Gastrocnemius medialis (tissue), 4 donors: Measurements from ENCODE around the gene PRICKLE1. TPM values are rescaled to one million over a fixed set of nuclear protein-coding genes. Genes with fewer than 3 reads are reported as not detected.

Experiments
- ATAC-seq, 2 donors: fragments of 150-250 bp; one replicate each; pipeline ENCODE4 v1.9.1; 2016
- DNase-seq, 2 donors: peaks; one replicate each; pipeline ENCODE4 v3.0.0-alpha.2; 2019
- H3K27ac ChIP-seq, 4 donors: fragments of 200-600 bp; sonication (generic); 1 replicate in 1 of 4; 2 replicates in 3 of 4; pipeline ENCODE4 v1.5.1; 2016 to 2018; ENCODE audit warnings: mild to moderate bottlenecking in 2 of 4, moderate library complexity in 1 of 4
- H3K27me3 ChIP-seq, 3 donors: fragments of 200-600 bp; sonication (generic) in 2 of 3; 1 replicate in 1 of 3; 2 replicates in 2 of 3; pipeline versions ENCODE4 v1.5.1 to v1.6.0; 2016 to 2019; ENCODE audit warnings: mild to moderate bottlenecking in 1 of 3, moderate library complexity in 1 of 3
- H3K36me3 ChIP-seq, 2 donors: fragments of 200-600 bp; sonication (generic) in 1 of 2; one replicate each; pipeline ENCODE4 v1.5.1; 2017 to 2018
- H3K4me1 ChIP-seq, 2 donors: fragments of 200-600 bp; sonication (generic) in 1 of 2; one replicate each; pipeline ENCODE4 v1.5.1; 2016 to 2017; ENCODE audit warnings: mild to moderate bottlenecking in 2 of 2
- H3K4me3 ChIP-seq, 4 donors: fragments of 200-600 bp; sonication (generic) in 3 of 4; 1 replicate in 1 of 4; 2 replicates in 3 of 4; pipeline ENCODE4 v1.5.1; 2016 to 2019; ENCODE audit warnings: mild to moderate bottlenecking in 2 of 4
- H3K9me3 ChIP-seq, 3 donors: fragments of 200-600 bp; sonication (generic) in 2 of 3; 1 replicate in 1 of 3; 2 replicates in 2 of 3; pipeline ENCODE4 v1.5.1; 2016 to 2019
- CTCF ChIP-seq, 5 experiments: fragments of 450-650 bp in 3 of 5; fragments of 200-600 bp in 2 of 5; sonication (generic) in 2 of 5; IDR thresholded peaks in 4 of 5; conservative IDR thresholded peaks in 1 of 5; 1 replicate in 4 of 5; 2 replicates in 1 of 5; pipeline ENCODE4 v1.5.1; 2016 to 2019; ENCODE audit warnings: antibody characterized with exemption in 5 of 5, mild to moderate bottlenecking in 3 of 5, moderate library complexity in 3 of 5
- POLR2A ChIP-seq, 2 donors: fragments of 450-650 bp; IDR thresholded peaks; one replicate each; pipeline ENCODE4 v1.6.1; 2017; ENCODE audit warnings: antibody characterized with exemption in 2 of 2, mild to moderate bottlenecking in 2 of 2, moderate library complexity in 2 of 2
- in situ Hi-C, 4 donors: fragments of 200-750 bp; cut with MboI; loops; one replicate each; pipeline versions ENCODE4 v1.15.0 to v1.8.0; 2017; ENCODE audit warnings: low sequenced_read_pairs in 4 of 4
- intact Hi-C: fragments of 100-400 bp; cut with DNase I; formaldehyde crosslinking; loops from one replicate; pipeline ENCODE4 v1.15.1; 2023; ENCODE audit warnings: low total_unique reads
- total RNA-seq, 4 donors: library from RNA; depleted of rRNA; stranded (reverse); fragments of >200 nt; gene quantifications; one replicate each; pipeline versions ENCODE4 v1.1.0 to v1.2.3, GENCODE V29; 2016

PRICKLE1 gene
- total RNA-seq, 4 donors from 2014 or later, result 0.87 to 9.2 (median 3.6) TPM

DNA sequence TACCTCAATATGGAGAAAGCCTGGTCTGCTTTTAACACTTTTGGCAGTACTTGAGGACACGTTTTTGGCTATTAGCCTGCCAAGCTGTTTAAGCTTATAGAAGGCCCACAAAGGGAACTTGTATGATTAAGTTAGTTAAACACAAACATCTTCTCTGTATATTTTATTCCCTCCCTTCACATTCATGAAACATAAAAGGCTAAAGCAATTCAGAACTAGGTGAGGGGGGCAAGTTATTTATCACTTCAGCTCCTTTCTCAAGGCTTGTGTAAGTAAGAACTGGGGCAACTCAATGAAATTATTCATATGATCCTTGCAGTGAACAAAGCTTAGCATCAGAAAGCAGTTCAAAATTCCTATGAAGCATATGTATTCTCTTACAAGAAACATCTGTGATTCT, 7.5 kb downstream of the PRICKLE1 start:
- Histone ChIP-seq H3K27ac (no peak overlapping the region), H3K4me3 (no peak overlapping the region), H3K36me3 (no peaks in the 10 kb centered on the region), H3K9me3 (no peaks in the 10 kb centered on the region), H3K27me3 (no peaks in the 10 kb centered on the region), H3K4me1 (peaks cover 24 to 27% of the 10 kb centered on the region in 2 donors)
- in situ Hi-C loops, result loop anchor here in 1 of 4 donors (25.0 kb wide), 1 partner anchor 95 kb away; no protein-coding TSS in a partner anchor
- TF ChIP-seq CTCF (IDR thresholded peaks at IDR 0.05 in 4 of 5, conservative IDR thresholded peaks at IDR 0.05 in 1 of 5), result no peak
- TF ChIP-seq POLR2A (IDR thresholded peaks at IDR 0.05), result no peak
- DNase-seq, result no peak
- intact Hi-C loops, result no loop called here
- no peak for ATAC-seq

- Histone ChIP-seq H3K27me3 (no peaks in the 10 kb centered on the region), H3K27ac (no peak overlapping the region)
- in situ Hi-C loops, result loop anchor here in 1 of 4 donors (25.0 kb wide), 1 partner anchor 89 kb away; no protein-coding TSS in a partner anchor
These were observed 13.2 kb downstream of the PRICKLE1 start for GRCh38 chr12:42576374-42576773.

GRCh38 chr12:42575717-42576116, 13.8 kb downstream of the PRICKLE1 start:
- Histone ChIP-seq H3K4me3 (no peak overlapping the region), H3K27me3 (no peaks in the 10 kb centered on the region), H3K36me3 (no peaks in the 10 kb centered on the region), H3K4me1 (no peaks in the 10 kb centered on the region), H3K9me3 (no peaks in the 10 kb centered on the region), H3K27ac (no peak overlapping the region)
- in situ Hi-C loops (loop anchor here in 1 of 4 donors (25.0 kb wide), 1 partner anchor 88 kb away; no protein-coding TSS in a partner anchor), intact Hi-C loops (no loop called here)
- TF ChIP-seq CTCF (IDR thresholded peaks at IDR 0.05 in 4 of 5, conservative IDR thresholded peaks at IDR 0.05 in 1 of 5) (no peak), POLR2A (IDR thresholded peaks at IDR 0.05) (no peak)
- DNase-seq (no peak), ATAC-seq (no peak)

More at GRCh38 chr12:42576374-42576773, 13.2 kb downstream of the PRICKLE1 start:
- Histone ChIP-seq H3K4me1 (no peaks in the 10 kb centered on the region), H3K9me3 (no peaks in the 10 kb centered on the region), H3K4me3 (no peak overlapping the region), H3K36me3 (no peaks in the 10 kb centered on the region)
- no peak for DNase-seq
- ATAC-seq, result no peak
- no peak for TF ChIP-seq CTCF (IDR thresholded peaks at IDR 0.05 in 4 of 5, conservative IDR thresholded peaks at IDR 0.05 in 1 of 5)
- no peak for TF ChIP-seq POLR2A (IDR thresholded peaks at IDR 0.05)
- intact Hi-C loops, result no loop called here

DNA sequence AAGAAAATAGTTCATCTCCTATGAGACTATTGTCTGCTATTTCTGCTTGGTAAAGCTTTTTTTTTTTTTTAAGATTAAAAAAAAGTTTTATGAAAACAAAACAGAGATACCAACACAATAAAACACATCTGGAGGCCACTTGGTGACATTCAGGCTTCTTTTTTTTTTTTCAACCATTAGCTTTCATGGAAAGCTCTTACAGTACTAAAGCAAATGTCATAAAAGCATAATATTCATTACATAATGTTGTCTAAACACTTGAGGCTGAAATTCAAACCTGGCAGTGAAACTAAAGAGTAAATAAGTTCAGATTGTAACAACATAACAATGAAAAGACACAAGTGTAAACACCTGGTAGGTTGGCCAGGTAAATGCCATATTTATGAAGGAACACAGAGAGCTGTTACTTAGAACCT, 14.7 kb downstream of the PRICKLE1 start:
- no peaks in the 10 kb centered on the region for H3K4me1 ChIP-seq
- intact Hi-C loops (no loop called here), in situ Hi-C loops (loop anchor here in 1 of 4 donors (25.0 kb wide), 1 partner anchor 88 kb away; no protein-coding TSS in a partner anchor)

More for the DNA sequence above, 14.7 kb downstream of the PRICKLE1 start:
- Histone ChIP-seq H3K27me3 (no peaks in the 10 kb centered on the region), H3K4me3 (no peak overlapping the region), H3K27ac (no peak overlapping the region), H3K36me3 (no peaks in the 10 kb centered on the region), H3K9me3 (no peaks in the 10 kb centered on the region)
- TF ChIP-seq POLR2A (IDR thresholded peaks at IDR 0.05) (no peak), CTCF (IDR thresholded peaks at IDR 0.05 in 4 of 5, conservative IDR thresholded peaks at IDR 0.05 in 1 of 5) (no peak)
- ATAC-seq, result no peak
- DNase-seq, result no peak
